Measurements from ENCODE around the gene SCG2.

GRCh38 chr2:223604231-223604630 lies 2.1 kb upstream of the SCG2 start:
- TF ChIP-seq POLR2A (IDR thresholded peaks at IDR 0.05; ENCODE audit: low read depth, low read length) (no peak), TAF1 (IDR thresholded peaks at IDR 0.05; ENCODE audit: low read depth, low read length) (no peak), POLR2AphosphoS5 (IDR thresholded peaks at IDR 0.05; ENCODE audit: low read depth, low read length) (no peak), POU2F2 (IDR thresholded peaks at IDR 0.05; ENCODE audit: low read depth, low read length) (no peak)
